GM12873 (cell line): ENCODE measurements around the gene CD74.
A peak's percentile ranks its signal among the peaks of the same experiment; 100 is the strongest.

Experiments used
- CTCF ChIP-seq: IDR thresholded peaks from 2 replicates; pipeline ENCODE4 v1.5.1; 2012; ENCODE audit warnings: low read depth, mild to moderate bottlenecking, moderate library complexity, low read length, control low read depth; ENCODE audit not compliant: insufficient read depth; ENCODE audit errors: missing control alignments

Gene CD74

GRCh38 chr5:150438873-150439546, 26.3 kb upstream of the CD74 start:
- peak; percentile 75 for TF ChIP-seq CTCF

GRCh38 chr5:150436141-150436680, 23.5 kb upstream of the CD74 start:
- peak; percentile 90 for TF ChIP-seq CTCF

- no peak for TF ChIP-seq CTCF
Observed at GRCh38 chr5:150434464-150434863, 21.8 kb upstream of the CD74 start.

- TF ChIP-seq CTCF, result no peak
Observed at GRCh38 chr5:150431574-150431973, 18.9 kb upstream of the CD74 start.

- no peak for TF ChIP-seq CTCF
Observed at GRCh38 chr5:150431048-150431447, 18.3 kb upstream of the CD74 start.

GRCh38 chr5:150429410-150429873, 16.7 kb upstream of the CD74 start:
- no peak for TF ChIP-seq CTCF

- TF ChIP-seq CTCF, result no peak
Observed at GRCh38 chr5:150428978-150429377, 16.3 kb upstream of the CD74 start.
